ENCODE data around the gene USP34.
"Not testable (repeated sequence)": the region's sequence is repeated elsewhere in the genome, so short reads cannot be mapped to it uniquely, and the experiment has no call there.

USP34 gene, protein sequence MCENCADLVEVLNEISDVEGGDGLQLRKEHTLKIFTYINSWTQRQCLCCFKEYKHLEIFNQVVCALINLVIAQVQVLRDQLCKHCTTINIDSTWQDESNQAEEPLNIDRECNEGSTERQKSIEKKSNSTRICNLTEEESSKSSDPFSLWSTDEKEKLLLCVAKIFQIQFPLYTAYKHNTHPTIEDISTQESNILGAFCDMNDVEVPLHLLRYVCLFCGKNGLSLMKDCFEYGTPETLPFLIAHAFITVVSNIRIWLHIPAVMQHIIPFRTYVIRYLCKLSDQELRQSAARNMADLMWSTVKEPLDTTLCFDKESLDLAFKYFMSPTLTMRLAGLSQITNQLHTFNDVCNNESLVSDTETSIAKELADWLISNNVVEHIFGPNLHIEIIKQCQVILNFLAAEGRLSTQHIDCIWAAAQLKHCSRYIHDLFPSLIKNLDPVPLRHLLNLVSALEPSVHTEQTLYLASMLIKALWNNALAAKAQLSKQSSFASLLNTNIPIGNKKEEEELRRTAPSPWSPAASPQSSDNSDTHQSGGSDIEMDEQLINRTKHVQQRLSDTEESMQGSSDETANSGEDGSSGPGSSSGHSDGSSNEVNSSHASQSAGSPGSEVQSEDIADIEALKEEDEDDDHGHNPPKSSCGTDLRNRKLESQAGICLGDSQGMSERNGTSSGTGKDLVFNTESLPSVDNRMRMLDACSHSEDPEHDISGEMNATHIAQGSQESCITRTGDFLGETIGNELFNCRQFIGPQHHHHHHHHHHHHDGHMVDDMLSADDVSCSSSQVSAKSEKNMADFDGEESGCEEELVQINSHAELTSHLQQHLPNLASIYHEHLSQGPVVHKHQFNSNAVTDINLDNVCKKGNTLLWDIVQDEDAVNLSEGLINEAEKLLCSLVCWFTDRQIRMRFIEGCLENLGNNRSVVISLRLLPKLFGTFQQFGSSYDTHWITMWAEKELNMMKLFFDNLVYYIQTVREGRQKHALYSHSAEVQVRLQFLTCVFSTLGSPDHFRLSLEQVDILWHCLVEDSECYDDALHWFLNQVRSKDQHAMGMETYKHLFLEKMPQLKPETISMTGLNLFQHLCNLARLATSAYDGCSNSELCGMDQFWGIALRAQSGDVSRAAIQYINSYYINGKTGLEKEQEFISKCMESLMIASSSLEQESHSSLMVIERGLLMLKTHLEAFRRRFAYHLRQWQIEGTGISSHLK (N-terminal part only)
- 362 reads per million, percentile 96 among the genes with 10 or more reads in this experiment for total RNA-seq

DNA sequence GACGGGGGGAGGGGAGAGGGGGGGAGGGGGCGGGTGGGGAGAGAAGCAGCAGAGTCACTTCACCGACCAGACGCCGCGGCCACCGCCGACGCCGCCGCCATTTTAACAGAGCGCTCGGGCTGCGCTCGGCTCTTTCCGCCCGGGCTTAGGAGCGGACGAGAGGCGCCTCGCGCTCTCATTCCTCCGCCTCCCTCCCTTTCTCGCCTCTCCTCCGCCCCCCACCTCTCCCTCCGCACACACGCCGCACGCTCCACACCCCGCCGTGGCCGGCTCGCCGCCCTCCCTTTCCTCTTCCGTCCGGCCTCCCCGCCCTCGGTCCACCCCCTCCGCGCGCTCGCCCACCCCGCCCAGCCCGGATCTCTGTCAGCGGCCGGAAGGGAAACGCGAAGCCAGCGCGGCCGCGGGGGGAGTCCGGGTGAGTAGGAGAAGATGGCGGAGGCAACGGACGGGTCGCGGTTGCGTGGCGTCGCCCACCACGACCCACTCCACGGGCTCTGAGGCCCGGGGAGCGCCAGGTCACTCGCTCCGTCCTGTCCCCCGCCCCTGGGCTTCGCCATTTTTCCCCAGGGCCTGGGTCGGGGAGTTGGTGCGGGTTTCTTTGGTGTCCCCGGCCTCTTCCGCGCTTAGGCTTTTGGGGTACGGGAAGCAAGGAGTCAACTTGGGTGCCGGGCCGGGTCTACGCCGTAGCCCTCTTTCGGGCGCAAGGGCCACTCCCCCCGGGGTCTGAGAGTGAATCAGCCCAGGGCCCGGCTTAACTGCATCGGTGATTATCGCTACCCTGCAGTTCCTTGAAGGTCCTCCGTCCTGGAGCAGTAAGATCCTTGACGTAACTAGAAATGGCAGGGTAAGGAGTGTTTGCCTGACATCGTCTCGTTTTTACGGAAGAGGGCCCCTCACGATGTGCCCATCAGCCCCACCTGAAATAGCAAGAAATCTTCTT lies at the start of gene USP34:
Gene USP34, minus strand, starts transcription at position 123 of the 940 bp plus-strand sequence. CDS start 395 bp downstream, outside the sequence.
- peak; percentile 87 for DNase-seq

GRCh38 chr2:61520261-61520660 lies 49.4 kb upstream of the USP34 start:
- DNase-seq: no peak

DNA sequence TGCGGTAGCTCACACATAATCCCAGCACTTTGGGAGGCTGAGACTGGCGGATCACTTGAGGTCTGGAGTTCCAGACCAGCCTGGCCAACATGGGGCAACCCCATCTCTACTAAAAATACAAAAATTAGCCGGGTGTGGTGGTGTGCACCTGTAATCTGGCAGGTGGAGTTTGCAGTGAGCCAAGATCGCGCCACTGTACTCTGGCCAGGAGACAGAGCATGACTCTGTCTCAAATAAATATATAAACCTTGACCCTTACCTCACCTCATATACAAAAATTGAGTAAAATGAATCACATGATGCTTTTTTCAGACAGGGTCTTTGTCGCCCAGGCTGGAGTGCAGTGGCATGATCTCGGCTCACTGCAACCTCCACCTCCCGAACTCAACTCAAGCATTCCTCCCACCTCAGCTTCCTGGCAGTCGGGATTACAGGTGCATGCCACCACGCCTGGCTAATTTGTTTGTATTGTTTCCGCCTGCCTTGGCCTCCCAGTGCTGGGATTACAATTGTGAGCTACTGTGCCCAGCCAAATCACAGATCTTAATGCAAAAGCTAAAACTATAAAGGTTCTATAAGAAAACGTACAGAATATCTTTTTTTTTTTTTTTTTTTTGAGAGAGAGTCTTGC lies 42.0 kb upstream of the USP34 start:
- no peak for DNase-seq

- no peak for DNase-seq
Measured at GRCh38 chr2:61510674-61511671, 40.1 kb upstream of the USP34 start.

DNA sequence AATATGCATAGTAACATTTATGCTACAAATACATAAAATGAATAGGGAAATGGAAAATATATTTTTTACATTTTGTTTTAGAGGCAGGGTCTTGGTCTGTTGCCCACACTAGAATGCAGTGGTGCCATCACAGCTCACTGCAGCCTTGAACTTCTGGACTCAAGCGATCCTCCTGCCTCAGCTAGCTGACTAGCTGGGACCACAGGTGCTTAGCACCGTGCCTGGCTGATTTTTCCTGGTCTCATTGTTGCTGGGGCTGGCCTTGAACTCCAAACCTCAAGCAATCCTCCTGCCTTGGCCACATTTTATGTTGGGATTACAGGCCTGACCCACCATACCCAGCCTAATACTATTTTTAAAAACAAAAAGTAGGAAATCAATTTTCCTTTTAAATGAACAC lies 34.1 kb upstream of the USP34 start:
- no peak for DNase-seq

DNA sequence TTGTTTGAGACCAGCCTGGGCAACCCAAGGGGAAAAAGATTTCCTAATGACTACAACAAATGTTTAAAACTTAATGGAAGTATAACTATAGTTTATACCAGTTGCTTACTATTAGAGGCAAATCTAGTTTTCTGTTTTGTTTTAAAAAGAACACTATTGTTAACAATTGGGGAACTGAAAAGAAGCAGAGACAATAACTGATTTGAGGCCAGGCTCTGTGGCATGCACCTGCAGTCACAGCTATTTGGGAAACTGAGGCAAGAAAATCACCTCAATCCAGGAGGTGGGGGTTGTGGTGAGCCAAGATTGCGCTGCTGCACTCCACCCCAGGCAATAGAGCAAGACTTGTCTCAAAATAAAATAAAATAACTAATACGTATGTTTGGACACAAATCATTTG lies 28.2 kb upstream of the USP34 start:
- no peak for DNase-seq

DNA sequence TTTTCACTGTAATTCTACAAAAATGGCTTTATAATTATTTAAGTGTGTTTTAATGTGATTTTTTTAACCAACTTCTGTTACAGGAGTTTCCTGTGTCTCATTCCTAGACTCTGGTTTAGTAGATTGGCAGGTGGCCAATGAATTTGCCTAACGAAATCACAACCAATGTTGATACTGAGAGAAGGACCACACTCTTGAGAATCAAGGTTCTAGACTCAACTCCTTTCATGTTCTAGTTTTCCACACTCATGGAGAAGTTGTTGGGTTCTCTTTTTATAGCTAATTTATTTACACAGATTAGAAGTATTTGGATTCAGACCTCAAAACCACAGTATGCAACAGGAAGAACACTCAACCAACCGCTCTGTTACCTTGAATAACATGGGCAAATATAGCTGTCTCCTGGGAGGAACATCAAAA lies 22.6 kb upstream of the USP34 start:
- DNase-seq: no peak

DNA sequence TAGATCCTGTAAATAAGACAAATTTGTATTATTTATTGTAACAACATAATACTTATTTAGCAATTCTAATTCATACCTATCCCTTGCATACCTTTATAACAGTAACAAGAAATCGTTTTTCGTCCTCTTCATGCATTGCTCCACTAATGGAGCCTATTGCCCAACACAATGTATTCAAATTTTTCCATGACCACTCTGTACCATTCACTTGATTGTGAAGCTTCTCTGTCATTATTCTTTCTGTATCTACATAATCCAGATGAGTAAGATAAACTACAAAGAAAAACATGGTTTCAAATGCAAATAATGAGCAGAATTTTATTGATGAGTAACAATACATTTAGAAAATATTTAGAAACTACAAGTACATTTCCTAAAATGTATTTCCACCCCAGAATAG lies 21.6 kb upstream of the USP34 start:
- DNase-seq: no peak

- DNase-seq: no peak
Measured at GRCh38 chr2:61485281-61485680, 14.4 kb upstream of the USP34 start.

DNA sequence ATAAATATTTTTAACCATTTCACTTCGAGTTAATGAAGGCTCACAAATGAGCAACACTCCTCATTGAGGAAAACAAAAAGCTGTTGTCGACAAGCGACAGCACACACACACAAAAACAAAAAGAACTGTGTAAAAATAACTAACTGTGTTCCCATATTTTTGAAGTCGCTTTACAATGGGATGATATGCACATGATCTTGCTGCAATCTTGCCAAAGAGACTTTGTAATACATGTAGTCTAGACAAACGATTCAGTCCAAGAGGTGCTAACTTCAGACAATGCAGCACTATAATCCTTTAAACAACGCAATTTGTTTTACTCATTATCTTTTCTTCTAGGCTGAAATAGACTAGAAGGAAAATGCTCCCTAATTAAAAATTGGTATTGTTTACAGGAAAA lies 7.2 kb upstream of the USP34 start:
- DNase-seq: no peak

DNA sequence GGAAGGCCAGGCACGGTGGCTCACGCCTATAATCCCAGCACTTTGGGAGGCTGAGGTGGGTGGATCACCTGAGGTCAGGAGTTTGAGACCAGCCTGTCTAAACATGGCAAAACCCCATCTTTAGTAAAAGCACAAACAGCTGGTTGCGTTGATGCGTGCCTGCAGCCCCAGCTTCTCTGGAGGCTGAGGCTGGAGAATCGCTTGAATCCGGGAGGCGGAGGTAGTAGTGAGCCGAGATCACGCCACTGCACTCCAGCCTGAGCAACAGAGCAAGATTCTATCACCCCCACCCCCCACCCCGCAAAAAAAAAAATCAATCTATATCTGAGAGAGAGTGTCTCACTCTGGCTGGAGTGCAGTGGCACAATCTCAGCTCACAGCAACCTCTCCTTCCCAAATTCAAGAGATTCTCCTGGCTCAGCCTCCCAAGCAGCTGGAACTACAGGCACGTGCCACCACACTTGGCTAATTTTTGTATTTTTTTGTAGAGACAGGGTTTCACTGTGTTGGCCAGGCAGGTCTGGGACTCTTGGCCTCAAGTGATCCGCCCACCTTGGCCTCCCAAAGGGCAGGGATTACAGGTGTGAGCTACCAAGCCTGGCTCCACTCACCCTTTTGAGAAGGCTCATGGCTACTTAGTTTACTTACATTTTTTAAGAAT lies 6.2 kb upstream of the USP34 start:
- DNase-seq: not testable (repeated sequence)

DNA sequence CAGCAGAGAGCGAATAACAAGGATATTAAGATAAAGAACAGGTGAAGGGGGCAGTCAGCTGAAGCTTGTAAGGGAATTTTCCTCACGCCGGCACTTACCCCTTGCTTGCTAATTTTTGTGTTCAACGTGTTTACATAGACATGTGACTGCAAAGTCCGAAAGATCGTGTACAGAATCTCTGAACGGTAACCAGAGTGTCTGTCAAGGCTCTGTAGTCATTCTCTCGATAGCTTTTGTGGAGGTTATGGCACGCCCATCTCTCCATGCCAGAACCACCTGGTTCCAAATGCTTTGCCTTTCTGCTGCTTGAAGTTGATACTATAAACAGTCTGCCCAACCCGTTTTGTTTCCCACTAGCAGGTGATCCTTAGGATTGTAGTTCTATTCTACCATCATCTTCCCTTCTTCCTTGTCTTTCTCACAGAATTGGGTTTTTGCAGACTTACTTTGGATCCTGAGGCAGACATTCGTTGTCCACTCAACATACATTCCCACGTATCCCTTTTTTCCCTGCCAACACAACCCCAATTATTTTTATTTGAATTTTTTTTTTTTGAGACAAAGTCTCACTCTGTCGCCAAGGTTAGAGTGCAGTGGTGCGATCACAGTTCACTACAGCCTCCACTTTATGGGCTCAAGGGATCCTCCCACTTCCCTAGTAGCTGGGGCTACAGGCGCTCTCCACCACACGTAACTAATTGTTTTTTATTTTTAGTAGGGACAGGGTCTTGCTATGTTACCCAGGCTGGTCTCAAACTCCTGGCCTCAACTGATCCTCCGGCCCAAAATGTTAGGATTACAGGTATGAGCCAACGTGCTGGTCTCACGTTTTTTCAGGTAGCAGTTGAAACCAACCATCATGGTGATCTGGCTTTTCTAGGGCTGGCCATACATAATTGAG lies 1.3 kb upstream of the USP34 start:
- DNase-seq: no peak

DNA sequence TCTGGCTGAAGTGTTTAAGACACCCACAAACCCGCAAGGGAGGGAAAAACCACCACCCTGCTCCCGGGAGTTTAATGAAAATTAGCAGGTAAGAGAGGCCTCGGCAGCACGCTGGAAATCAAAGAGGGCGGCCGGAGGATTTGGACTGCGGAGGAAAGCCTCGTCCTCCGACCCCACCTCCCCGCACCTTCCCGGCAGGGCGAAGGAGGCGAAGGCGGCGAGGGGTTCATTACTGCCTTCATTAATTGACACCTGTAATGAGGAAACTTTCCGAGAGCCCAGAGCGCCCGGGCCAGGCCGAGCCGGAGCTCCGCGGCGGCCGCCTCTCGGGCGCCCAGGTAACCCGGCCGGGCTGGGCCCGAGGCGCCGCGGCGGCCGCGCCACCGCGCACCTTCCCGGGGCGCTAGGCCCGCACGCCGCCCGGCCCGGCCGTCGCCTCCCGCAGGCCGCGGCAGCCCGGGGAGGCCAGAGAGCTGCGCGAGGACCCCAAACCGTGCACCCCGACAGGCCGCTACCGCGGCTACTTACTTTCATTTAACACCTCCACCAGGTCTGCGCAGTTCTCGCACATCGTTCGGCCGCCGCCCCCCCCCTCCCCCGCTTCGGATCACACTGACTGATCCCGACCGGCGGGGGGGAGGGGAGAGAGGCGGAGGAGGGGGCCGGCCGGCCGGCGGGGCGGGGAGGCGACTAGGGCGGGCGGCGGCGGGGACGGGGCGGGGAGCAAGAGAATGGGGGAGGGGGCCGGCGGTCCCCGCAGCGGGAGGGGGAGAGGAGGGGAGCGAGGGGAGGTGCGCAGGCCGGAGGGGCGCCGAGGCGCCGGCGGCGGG lies 550 bp downstream of the USP34 start:
- peak; percentile 76 for DNase-seq

GRCh38 chr2:61469424-61470121 lies 1.3 kb downstream of the USP34 start:
- DNase-seq: no peak

- DNase-seq: not testable (repeated sequence)
Measured at GRCh38 chr2:61468231-61468630, 2.7 kb downstream of the USP34 start.

DNA sequence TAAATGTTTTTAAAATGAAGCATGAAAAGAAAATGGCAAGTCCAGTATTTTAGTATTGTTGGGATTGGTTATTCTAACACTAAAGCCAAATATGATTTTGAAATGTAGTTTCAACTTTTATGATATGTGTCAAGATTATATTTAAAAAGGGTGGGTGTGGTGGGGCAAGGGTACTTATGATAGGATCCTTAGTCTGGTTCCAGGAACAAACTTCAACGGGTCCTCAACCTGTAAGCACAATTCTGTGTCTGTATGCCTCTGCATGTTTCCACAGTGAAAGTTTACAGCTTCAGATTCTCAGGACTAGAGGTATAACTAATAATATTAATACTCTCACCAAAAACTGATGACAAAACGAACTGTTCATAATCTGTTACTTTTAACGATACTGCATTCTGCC lies 5.8 kb downstream of the USP34 start:
- DNase-seq: no peak
